Mesendoderm (in vitro differentiated cells): ENCODE measurements around the gene NUTM2D.
"Not testable (repeated sequence)": the region's sequence is repeated elsewhere in the genome, so short reads cannot be mapped to it uniquely, and the experiment has no call there.

ENCODE experiments used
- DNase-seq: peaks from one replicate; pipeline ENCODE4 v3.0.0; 2013
- H2AK5ac ChIP-seq: 2 replicates; pipeline ENCODE4 v1.6.1; 2013; ENCODE audit warnings: low read length, inconsistent platforms
- H2BK120ac ChIP-seq: 2 replicates; pipeline ENCODE4 v1.6.1; 2013; ENCODE audit warnings: low read depth, mild to moderate bottlenecking, low read length, moderate library complexity, mixed read lengths
- H2BK15ac ChIP-seq: replicated peaks from 2 replicates; pipeline ENCODE4 v1.6.1; 2013; ENCODE audit warnings: low read depth, mild to moderate bottlenecking, moderate library complexity
- H2BK5ac ChIP-seq: 2 replicates; pipeline ENCODE4 v1.6.1; 2013; ENCODE audit warnings: low read length, inconsistent platforms
- H3K18ac ChIP-seq: 2 replicates; pipeline ENCODE4 v1.6.1; 2013; ENCODE audit warnings: mild to moderate bottlenecking, low read length, mixed read lengths
- H3K23ac ChIP-seq: one replicate; pipeline ENCODE4 v1.6.1; 2013; ENCODE audit warnings: low read length
- H3K27ac ChIP-seq: 2 replicates; pipeline ENCODE4 v1.5.1; 2013; ENCODE audit warnings: low read depth, mild to moderate bottlenecking, inconsistent platforms, low read length, moderate library complexity
- H3K27me3 ChIP-seq: 2 replicates; pipeline ENCODE4 v1.6.1; 2013; ENCODE audit warnings: low read length, control low read depth, mild to moderate bottlenecking, inconsistent platforms; ENCODE audit not compliant: insufficient read depth, poor library complexity
- H3K36me3 ChIP-seq: 2 replicates; pipeline ENCODE4 v1.6.1; 2013; ENCODE audit warnings: low read length, inconsistent platforms; ENCODE audit not compliant: control insufficient read depth, insufficient read depth
- H3K4ac ChIP-seq: one replicate; pipeline ENCODE4 v1.6.1; 2013; ENCODE audit warnings: low read depth, mild to moderate bottlenecking, low read length, moderate library complexity
- H3K4me1 ChIP-seq: 2 replicates; pipeline ENCODE4 v1.6.1; 2013; ENCODE audit warnings: low read depth, low read length, inconsistent platforms; ENCODE audit not compliant: control insufficient read depth
- H3K4me2 ChIP-seq: 2 replicates; pipeline ENCODE4 v1.6.1; 2013; ENCODE audit warnings: low read length
- H3K4me3 ChIP-seq: 2 replicates; pipeline ENCODE4 v1.5.1; 2013; ENCODE audit warnings: mild to moderate bottlenecking, low read length
- H3K56ac ChIP-seq: one replicate; pipeline ENCODE4 v1.6.1; 2013; ENCODE audit warnings: low read length
- H3K79me1 ChIP-seq: 2 replicates; pipeline ENCODE4 v1.6.1; 2013; ENCODE audit warnings: low read length, inconsistent platforms
- H3K79me2 ChIP-seq: 2 replicates; pipeline ENCODE4 v1.6.1; 2013; ENCODE audit warnings: mild to moderate bottlenecking, low read length; ENCODE audit not compliant: control insufficient read depth, insufficient read depth
- H3K9ac ChIP-seq: 2 replicates; pipeline ENCODE4 v1.6.1; 2013; ENCODE audit warnings: low read length, inconsistent platforms
- H4K5ac ChIP-seq: one replicate; pipeline ENCODE4 v1.6.1; 2013; ENCODE audit warnings: low read length
- H4K8ac ChIP-seq: one replicate; pipeline ENCODE4 v1.6.1; 2013; ENCODE audit warnings: low read depth, mild to moderate bottlenecking, control low read depth, low read length, moderate library complexity
- WGBS: extraction: QIAGEN DNeasy Blood & Tissue Kit; methylation state at CpG from one replicate; pipeline ENCODE4 v1.1.7; 2013; ENCODE audit warnings: low lambda C conversion rate, missing lambda C conversion rate; ENCODE audit not compliant: insufficient coverage; ENCODE audit errors: extremely low coverage; 5-methylcytosine and 5-hydroxymethylcytosine counted together

Gene NUTM2D

DNA sequence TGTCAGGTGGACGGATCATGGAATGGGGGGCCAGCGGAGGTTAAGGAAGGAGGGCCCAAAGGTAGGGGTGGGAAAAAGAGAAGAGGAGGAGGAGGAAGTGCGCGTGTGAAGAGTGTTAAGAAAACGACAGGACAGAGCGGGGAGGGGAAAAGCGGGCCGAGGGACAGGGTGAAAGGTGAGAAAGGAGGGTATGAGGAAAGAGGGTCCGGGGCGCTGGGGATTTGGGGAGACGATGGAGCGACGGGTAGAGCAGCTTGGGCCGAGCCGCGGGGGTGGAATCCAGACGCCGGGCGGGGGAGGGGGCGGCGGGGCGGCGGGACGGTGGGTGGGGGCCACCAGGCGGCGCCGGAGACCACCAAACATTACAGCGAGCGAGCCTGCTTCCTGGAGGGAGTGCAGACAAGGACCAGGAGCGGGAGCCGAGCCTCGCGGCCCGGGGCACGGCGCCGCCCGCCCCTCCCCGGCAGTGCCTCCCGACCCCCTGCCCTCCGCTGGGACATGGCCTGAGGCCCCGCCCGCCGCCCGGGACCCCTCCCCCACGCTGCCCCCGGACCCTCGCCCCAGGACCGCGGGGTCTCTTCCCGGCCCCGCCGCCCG is 15.9 kb upstream of the NUTM2D start:
- no CpG with 5 or more reads among the region's 54 CpGs for WGBS
- H3K4ac ChIP-seq, H3K4me3 ChIP-seq, H3K27me3 ChIP-seq, H3K23ac ChIP-seq, H3K79me1 ChIP-seq, H2AK5ac ChIP-seq, H3K79me2 ChIP-seq, H4K8ac ChIP-seq, H3K4me2 ChIP-seq, H2BK5ac ChIP-seq, H3K27ac ChIP-seq, H4K5ac ChIP-seq, H2BK15ac ChIP-seq, H3K36me3 ChIP-seq, H3K4me1 ChIP-seq, H2BK120ac ChIP-seq: not testable (repeated sequence)
- DNase-seq, result peak; percentile 2
- Histone ChIP-seq H3K56ac (peak overlapping the region; percentile 73), H3K9ac (peak overlapping the region; percentile 59), H3K18ac (peak overlapping the region; percentile 60)

GRCh38 chr10:87342249-87342710 is 15.3 kb upstream of the NUTM2D start:
- H3K79me2 ChIP-seq, H2AK5ac ChIP-seq, H2BK15ac ChIP-seq, H3K23ac ChIP-seq, H4K5ac ChIP-seq, H3K4ac ChIP-seq, H3K18ac ChIP-seq, H3K4me1 ChIP-seq, H3K36me3 ChIP-seq, H2BK120ac ChIP-seq, H3K79me1 ChIP-seq, H4K8ac ChIP-seq, H2BK5ac ChIP-seq, H3K27me3 ChIP-seq, H3K4me2 ChIP-seq: not testable (repeated sequence)
- WGBS, result no CpG with 5 or more reads among the region's 43 CpGs
- peak overlapping the region; percentile 73 for H3K9ac ChIP-seq
- peak overlapping the region; percentile 29 for H3K4me3 ChIP-seq
- DNase-seq, result peak; percentile 89
- H3K56ac ChIP-seq, result peak overlapping the region; percentile 82
- peak overlapping the region; percentile 95 for H3K27ac ChIP-seq

DNA sequence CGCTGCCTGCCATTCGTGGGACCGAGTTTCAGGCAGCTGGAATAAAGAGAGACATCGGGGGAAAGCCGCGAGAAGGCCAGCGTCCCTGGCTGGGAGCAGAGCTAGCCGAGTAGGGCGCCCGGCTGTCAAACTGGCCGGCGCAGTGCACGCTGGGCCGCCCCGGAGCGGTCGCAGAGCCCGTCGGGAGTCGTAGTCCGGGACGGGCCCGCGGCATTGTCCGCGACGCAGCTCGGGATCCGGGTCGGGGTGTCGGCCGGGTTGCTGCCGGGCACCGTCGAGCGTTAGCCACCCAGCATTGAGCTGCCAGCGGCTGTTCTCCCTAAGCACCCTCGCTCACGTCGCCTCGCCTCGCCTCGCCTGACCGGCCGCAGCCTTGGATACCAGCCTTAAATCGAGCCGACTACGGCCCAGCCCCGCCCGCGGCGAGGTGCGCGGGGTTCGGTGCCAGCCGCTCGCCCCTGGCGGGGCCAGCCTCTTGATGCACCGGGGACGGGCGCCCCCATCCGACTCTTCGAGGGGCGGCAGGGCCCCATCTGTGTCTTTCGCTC is 14.8 kb upstream of the NUTM2D start:
- H3K23ac ChIP-seq, H3K18ac ChIP-seq, H4K5ac ChIP-seq, H4K8ac ChIP-seq, H3K9ac ChIP-seq, H3K56ac ChIP-seq, H3K4me1 ChIP-seq, H2AK5ac ChIP-seq, H3K79me1 ChIP-seq, H2BK5ac ChIP-seq, H2BK120ac ChIP-seq, H3K79me2 ChIP-seq, H2BK15ac ChIP-seq, H3K27me3 ChIP-seq, H3K4me3 ChIP-seq, H3K4ac ChIP-seq, H3K4me2 ChIP-seq, H3K36me3 ChIP-seq: not testable (repeated sequence)
- peak; percentile 86 for DNase-seq
- H3K27ac ChIP-seq, result peak overlapping the region; percentile 77
- no CpG with 5 or more reads among the region's 65 CpGs for WGBS

GRCh38 chr10:87345743-87346142 is 11.8 kb upstream of the NUTM2D start:
- H4K8ac ChIP-seq, H3K4me1 ChIP-seq, H2BK5ac ChIP-seq, H3K4me2 ChIP-seq, H2BK15ac ChIP-seq, H3K4ac ChIP-seq, H3K56ac ChIP-seq, H3K36me3 ChIP-seq, H3K18ac ChIP-seq, H2AK5ac ChIP-seq, H3K27ac ChIP-seq, H3K79me1 ChIP-seq, DNase-seq, H3K79me2 ChIP-seq, H3K23ac ChIP-seq, H3K4me3 ChIP-seq, H4K5ac ChIP-seq, H2BK120ac ChIP-seq, H3K27me3 ChIP-seq, H3K9ac ChIP-seq: not testable (repeated sequence)
- WGBS, result no CpG with 5 or more reads among the region's 1 CpG

GRCh38 chr10:87350161-87350560 is 7.4 kb upstream of the NUTM2D start:
- not testable (repeated sequence) for H2AK5ac ChIP-seq, H3K23ac ChIP-seq, H3K9ac ChIP-seq, H3K56ac ChIP-seq, H4K8ac ChIP-seq, H3K79me1 ChIP-seq, H3K4ac ChIP-seq, H4K5ac ChIP-seq, H3K4me2 ChIP-seq, H2BK15ac ChIP-seq, H3K27ac ChIP-seq, H2BK5ac ChIP-seq, H3K27me3 ChIP-seq, H3K79me2 ChIP-seq, DNase-seq, H3K4me1 ChIP-seq, H2BK120ac ChIP-seq, H3K36me3 ChIP-seq, H3K4me3 ChIP-seq, H3K18ac ChIP-seq
- no CpG with 5 or more reads among the region's 2 CpGs for WGBS

DNA sequence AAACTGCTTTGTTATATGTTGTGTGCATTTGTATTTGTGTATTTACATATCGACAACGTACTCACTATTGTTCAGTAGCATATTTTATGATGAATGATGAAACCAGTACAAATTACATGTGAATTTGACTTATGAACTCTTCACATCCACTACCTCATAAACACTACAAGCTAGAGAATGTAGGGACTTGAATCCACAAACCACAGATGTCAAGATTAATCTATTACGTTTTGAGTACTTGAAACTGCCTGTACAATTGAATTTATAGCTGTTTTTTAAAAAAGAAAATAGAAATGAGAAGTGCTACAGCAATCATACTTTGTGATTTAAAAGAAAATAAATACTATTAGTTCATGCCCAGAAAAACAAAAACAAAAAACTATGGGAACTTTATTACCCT is 4.7 kb upstream of the NUTM2D start:
- not testable (repeated sequence) for H2BK15ac ChIP-seq, H3K18ac ChIP-seq, H3K4me3 ChIP-seq, H3K27ac ChIP-seq, H4K5ac ChIP-seq, H3K79me2 ChIP-seq, H3K27me3 ChIP-seq, H3K9ac ChIP-seq, H3K4ac ChIP-seq, H3K23ac ChIP-seq, H3K4me2 ChIP-seq, DNase-seq, H3K36me3 ChIP-seq, H3K79me1 ChIP-seq, H2BK120ac ChIP-seq, H3K56ac ChIP-seq, H2AK5ac ChIP-seq, H2BK5ac ChIP-seq, H3K4me1 ChIP-seq, H4K8ac ChIP-seq
- no CpG with 5 or more reads among the region's 3 CpGs for WGBS
